Testis (tissue), 2 donors: ENCODE results near the gene CPEB4.

ENCODE experiments used
- POLR2A ChIP-seq: fragments of 450-650 bp; IDR thresholded peaks from one replicate; pipeline ENCODE4 v1.6.1; 2017; ENCODE audit warnings: antibody characterized with exemption, mild to moderate bottlenecking, moderate library complexity
- TF ChIP-seq, protein P1 (sequence below), 3 experiments: fragments of 450-650 bp in 2 of 3; fragments of 200-600 bp in 1 of 3; sonication (generic) in 1 of 3; IDR thresholded peaks; one replicate each; pipeline ENCODE4 v1.5.1; 2016 to 2019; ENCODE audit warnings: antibody characterized with exemption in 3 of 3, mild to moderate bottlenecking in 2 of 3, moderate library complexity in 1 of 3

DNA sequence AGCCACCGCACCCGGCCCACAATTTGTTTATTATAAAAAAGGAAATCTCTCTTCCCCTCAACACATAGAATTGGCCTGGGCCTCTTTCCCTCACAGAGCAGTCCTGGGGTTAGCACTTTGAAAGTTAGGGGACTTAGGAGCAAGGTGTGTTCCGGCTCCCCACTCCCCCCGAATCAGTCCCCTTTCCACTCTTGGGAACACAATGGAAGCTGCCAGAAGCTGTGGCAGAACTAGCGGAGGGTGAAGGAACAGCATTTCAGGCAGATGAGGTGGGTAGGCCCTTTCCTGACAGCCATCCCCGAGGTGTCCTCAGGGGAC, 84.4 kb downstream of the CPEB4 start:
- TF ChIP-seq, protein P1, sequence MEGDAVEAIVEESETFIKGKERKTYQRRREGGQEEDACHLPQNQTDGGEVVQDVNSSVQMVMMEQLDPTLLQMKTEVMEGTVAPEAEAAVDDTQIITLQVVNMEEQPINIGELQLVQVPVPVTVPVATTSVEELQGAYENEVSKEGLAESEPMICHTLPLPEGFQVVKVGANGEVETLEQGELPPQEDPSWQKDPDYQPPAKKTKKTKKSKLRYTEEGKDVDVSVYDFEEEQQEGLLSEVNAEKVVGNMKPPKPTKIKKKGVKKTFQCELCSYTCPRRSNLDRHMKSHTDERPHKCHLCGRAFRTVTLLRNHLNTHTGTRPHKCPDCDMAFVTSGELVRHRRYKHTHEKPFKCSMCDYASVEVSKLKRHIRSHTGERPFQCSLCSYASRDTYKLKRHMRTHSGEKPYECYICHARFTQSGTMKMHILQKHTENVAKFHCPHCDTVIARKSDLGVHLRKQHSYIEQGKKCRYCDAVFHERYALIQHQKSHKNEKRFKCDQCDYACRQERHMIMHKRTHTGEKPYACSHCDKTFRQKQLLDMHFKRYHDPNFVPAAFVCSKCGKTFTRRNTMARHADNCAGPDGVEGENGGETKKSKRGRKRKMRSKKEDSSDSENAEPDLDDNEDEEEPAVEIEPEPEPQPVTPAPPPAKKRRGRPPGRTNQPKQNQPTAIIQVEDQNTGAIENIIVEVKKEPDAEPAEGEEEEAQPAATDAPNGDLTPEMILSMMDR (IDR thresholded peaks at IDR 0.05): no peak
- TF ChIP-seq POLR2A: no peak
